ENCODE data around the gene EHBP1. TPM values are rescaled to one million over a fixed set of nuclear protein-coding genes. Genes with fewer than 3 reads are reported as not detected.

EHBP1 gene
- total RNA-seq, 4 donors from 2014 or later = 52.6 to 167 (median 135) TPM

GRCh38 chr2:63050334-63051041 lies 345.0 kb downstream of the EHBP1 start, which contains the start of gene OTX1:
Gene OTX1, plus strand, starts transcription at chr2:63050830. Its CDS starts 2,161 bp downstream, at chr2:63052991.
- Histone ChIP-seq H3K27ac (no peak within 1 kb of the TSS), H3K4me1 (peaks cover 0 to 11% of the 10 kb centered on the region in 2 donors), H3K9me3 (no peaks in the 10 kb centered on the region), H3K27me3 (peaks cover 28 to 47% of the 10 kb centered on the region in 2 donors), H3K36me3 (no peaks in the 10 kb centered on the region), H3K4me3 (peak within 1 kb of the TSS; percentile 14 to 56)
- peak in 1 of 2 donors; percentile 14 for DNase-seq
- TF ChIP-seq CTCF (IDR thresholded peaks at IDR 0.05) = no peak
- TF ChIP-seq POLR2A (IDR thresholded peaks at IDR 0.05) = no peak
- intact Hi-C loops (cut with DNase I; ENCODE audit: low total_unique reads) = no loop called here

GRCh38 chr2:63051042-63051794 lies 345.7 kb downstream of the EHBP1 start:
- peaks cover 0 to 16% of the 10 kb centered on the region in 2 donors for H3K4me1 ChIP-seq
- TF ChIP-seq CTCF (IDR thresholded peaks at IDR 0.05) = no peak
- no peak for DNase-seq
- H3K4me3 ChIP-seq = peak overlapping the region; percentile 14 to 56
- H3K27me3 ChIP-seq = peaks cover 33 to 54% of the 10 kb centered on the region in 2 donors
- H3K9me3 ChIP-seq = no peaks in the 10 kb centered on the region
- intact Hi-C loops (cut with DNase I; ENCODE audit: low total_unique reads) = no loop called here
- no peaks in the 10 kb centered on the region for H3K36me3 ChIP-seq
- no peak overlapping the region for H3K27ac ChIP-seq

- intact Hi-C loops (cut with DNase I; ENCODE audit: low total_unique reads) = no loop called here
- H3K4me3 ChIP-seq = no peak overlapping the region
- DNase-seq = no peak
- TF ChIP-seq POLR2A (IDR thresholded peaks at IDR 0.05) (no peak), CTCF (IDR thresholded peaks at IDR 0.05) (no peak)
- peaks cover 0 to 16% of the 10 kb centered on the region in 2 donors for H3K4me1 ChIP-seq
- no peaks in the 10 kb centered on the region for H3K36me3 ChIP-seq
- H3K27me3 ChIP-seq = peaks cover 39 to 60% of the 10 kb centered on the region in 2 donors
- no peaks in the 10 kb centered on the region for H3K9me3 ChIP-seq
- H3K27ac ChIP-seq = no peak overlapping the region
These were observed 346.4 kb downstream of the EHBP1 start for GRCh38 chr2:63051795-63052333.

- TF ChIP-seq CTCF (IDR thresholded peaks at IDR 0.05) = no peak
- no peak for TF ChIP-seq POLR2A (IDR thresholded peaks at IDR 0.05)
- intact Hi-C loops (cut with DNase I; ENCODE audit: low total_unique reads) = no loop called here
- Histone ChIP-seq H3K4me3 (no peak overlapping the region), H3K9me3 (no peaks in the 10 kb centered on the region), H3K27ac (no peak overlapping the region), H3K4me1 (peaks cover 0 to 16% of the 10 kb centered on the region in 2 donors), H3K36me3 (no peaks in the 10 kb centered on the region), H3K27me3 (peaks cover 45 to 67% of the 10 kb centered on the region in 2 donors)
- no peak for DNase-seq
These were observed 347.0 kb downstream of the EHBP1 start for GRCh38 chr2:63052411-63053080.

All from uterus (tissue), 4 donors.